Measurements from ENCODE around the gene CCL8. TPM values are rescaled to one million over a fixed set of nuclear protein-coding genes. Genes with fewer than 3 reads are reported as not detected.

The CCL8 gene
- total RNA-seq, 2 donors from 2014 or later: 0.94 to 5.9 TPM

GRCh38 chr17:34285286-34285792, 33.9 kb upstream of the CCL8 start, which contains the start of gene CCL11:
TSS of gene CCL11 (plus strand) at chr17:34285742. CDS start at chr17:34285809, 67 bp downstream.
- H3K9me3 ChIP-seq: no peaks in the 10 kb centered on the region
- H3K4me1 ChIP-seq: no peaks in the 10 kb centered on the region
- H3K27ac ChIP-seq: peak within 1 kb of the TSS; percentile 2
- DNase-seq: no peak
- no peaks in the 10 kb centered on the region for H3K36me3 ChIP-seq
- H3K27me3 ChIP-seq: no peaks in the 10 kb centered on the region
- H3K9ac ChIP-seq (ENCODE audit: low read depth in 2 of 2, low read length in 2 of 2): no peak within 1 kb of the TSS
- H3K4me3 ChIP-seq: no peak within 1 kb of the TSS
- no peak for TF ChIP-seq CTCF (IDR thresholded peaks at IDR 0.05)
- intact Hi-C loops (cut with DNase I): no loop called here

GRCh38 chr17:34287875-34288274, 31.4 kb upstream of the CCL8 start:
- intact Hi-C loops (cut with DNase I): no loop called here
- no peak for TF ChIP-seq CTCF (IDR thresholded peaks at IDR 0.05)

GRCh38 chr17:34290586-34290985, 28.6 kb upstream of the CCL8 start:
- no peak for TF ChIP-seq CTCF (IDR thresholded peaks at IDR 0.05)
- Histone ChIP-seq H3K27me3 (no peaks in the 10 kb centered on the region), H3K4me1 (no peaks in the 10 kb centered on the region), H3K9ac (ENCODE audit: low read depth in 2 of 2, low read length in 2 of 2) (no peak overlapping the region), H3K27ac (no peak overlapping the region), H3K36me3 (no peaks in the 10 kb centered on the region), H3K9me3 (no peaks in the 10 kb centered on the region), H3K4me3 (no peak overlapping the region)
- DNase-seq: no peak
- intact Hi-C loops (cut with DNase I): no loop called here

More at GRCh38 chr17:34287875-34288274, 31.4 kb upstream of the CCL8 start:
- no peaks in the 10 kb centered on the region for H3K4me1 ChIP-seq
- H3K36me3 ChIP-seq: no peaks in the 10 kb centered on the region
- no peaks in the 10 kb centered on the region for H3K9me3 ChIP-seq
- no peak overlapping the region for H3K4me3 ChIP-seq
- no peak for DNase-seq
- no peak overlapping the region for H3K9ac ChIP-seq (ENCODE audit: low read depth in 2 of 2, low read length in 2 of 2)
- no peaks in the 10 kb centered on the region for H3K27me3 ChIP-seq
- H3K27ac ChIP-seq: no peak overlapping the region

- intact Hi-C loops (cut with DNase I): no loop called here
- H3K4me1 ChIP-seq: no peaks in the 10 kb centered on the region
Measured at GRCh38 chr17:34291721-34292348, 27.4 kb upstream of the CCL8 start.

GRCh38 chr17:34299027-34299426, 20.2 kb upstream of the CCL8 start:
- no peak overlapping the region for H3K9ac ChIP-seq (ENCODE audit: low read depth in 2 of 2, low read length in 2 of 2)
- no peak overlapping the region for H3K4me3 ChIP-seq
- no peaks in the 10 kb centered on the region for H3K9me3 ChIP-seq
- H3K27ac ChIP-seq: no peak overlapping the region
- H3K36me3 ChIP-seq: no peaks in the 10 kb centered on the region
- H3K4me1 ChIP-seq: no peaks in the 10 kb centered on the region
- intact Hi-C loops (cut with DNase I): no loop called here
- no peaks in the 10 kb centered on the region for H3K27me3 ChIP-seq
- DNase-seq: no peak
- no peak for TF ChIP-seq CTCF (IDR thresholded peaks at IDR 0.05)

More at GRCh38 chr17:34291721-34292348, 27.4 kb upstream of the CCL8 start:
- no peak for DNase-seq
- Histone ChIP-seq H3K27me3 (no peaks in the 10 kb centered on the region), H3K9ac (ENCODE audit: low read depth in 2 of 2, low read length in 2 of 2) (no peak overlapping the region), H3K9me3 (no peaks in the 10 kb centered on the region), H3K36me3 (no peaks in the 10 kb centered on the region), H3K27ac (no peak overlapping the region), H3K4me3 (no peak overlapping the region)
- TF ChIP-seq CTCF (IDR thresholded peaks at IDR 0.05): no peak

Measured in colonic mucosa (tissue), 4 donors.